HG03354 (cell line): ENCODE data around the gene ZNRF1.
"Not testable (repeated sequence)": the region's sequence is repeated elsewhere in the genome, so short reads cannot be mapped to it uniquely, and the experiment has no call there.

Experiments
- ATAC-seq: cut with Tn5 transposase; IDR thresholded peaks from one replicate; pipeline ENCODE4 v1.9.1; 2021; ENCODE audit warnings: mild to moderate bottlenecking; ENCODE audit not compliant: unreplicated experiment, poor library complexity, severe bottlenecking

ZNRF1 gene

DNA sequence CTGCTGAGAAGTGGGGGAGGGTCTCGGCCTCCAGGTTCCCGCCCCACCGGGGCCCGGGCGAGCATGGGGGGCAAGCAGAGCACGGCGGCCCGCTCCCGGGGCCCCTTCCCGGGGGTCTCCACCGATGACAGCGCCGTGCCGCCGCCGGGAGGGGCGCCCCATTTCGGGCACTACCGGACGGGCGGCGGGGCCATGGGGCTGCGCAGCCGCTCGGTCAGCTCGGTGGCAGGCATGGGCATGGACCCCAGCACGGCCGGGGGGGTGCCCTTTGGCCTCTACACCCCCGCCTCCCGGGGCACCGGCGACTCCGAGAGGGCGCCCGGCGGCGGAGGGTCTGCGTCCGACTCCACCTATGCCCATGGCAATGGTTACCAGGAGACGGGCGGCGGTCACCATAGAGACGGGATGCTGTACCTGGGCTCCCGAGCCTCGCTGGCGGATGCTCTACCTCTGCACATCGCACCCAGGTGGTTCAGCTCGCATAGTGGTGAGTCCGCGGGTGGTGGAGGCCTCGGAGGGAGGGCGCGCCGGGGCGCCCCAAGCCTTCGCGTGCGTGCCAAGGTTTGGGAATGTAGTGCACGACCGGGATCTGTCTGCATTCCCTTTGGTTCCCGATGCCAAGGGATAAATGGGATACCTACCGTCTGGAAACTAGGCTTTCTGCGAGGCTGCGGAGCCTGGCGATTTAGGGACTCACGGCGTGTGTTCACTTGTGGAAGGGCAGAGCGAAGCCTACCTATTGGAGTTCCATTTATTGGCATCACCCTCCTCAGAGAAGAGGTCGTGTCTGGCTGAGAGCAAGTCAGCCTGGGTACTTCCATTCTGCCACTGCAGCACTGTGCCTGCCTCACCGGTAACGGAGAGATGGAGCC, 1.0 kb downstream of the ZNRF1 start:
- ATAC-seq = peak; percentile 48

DNA sequence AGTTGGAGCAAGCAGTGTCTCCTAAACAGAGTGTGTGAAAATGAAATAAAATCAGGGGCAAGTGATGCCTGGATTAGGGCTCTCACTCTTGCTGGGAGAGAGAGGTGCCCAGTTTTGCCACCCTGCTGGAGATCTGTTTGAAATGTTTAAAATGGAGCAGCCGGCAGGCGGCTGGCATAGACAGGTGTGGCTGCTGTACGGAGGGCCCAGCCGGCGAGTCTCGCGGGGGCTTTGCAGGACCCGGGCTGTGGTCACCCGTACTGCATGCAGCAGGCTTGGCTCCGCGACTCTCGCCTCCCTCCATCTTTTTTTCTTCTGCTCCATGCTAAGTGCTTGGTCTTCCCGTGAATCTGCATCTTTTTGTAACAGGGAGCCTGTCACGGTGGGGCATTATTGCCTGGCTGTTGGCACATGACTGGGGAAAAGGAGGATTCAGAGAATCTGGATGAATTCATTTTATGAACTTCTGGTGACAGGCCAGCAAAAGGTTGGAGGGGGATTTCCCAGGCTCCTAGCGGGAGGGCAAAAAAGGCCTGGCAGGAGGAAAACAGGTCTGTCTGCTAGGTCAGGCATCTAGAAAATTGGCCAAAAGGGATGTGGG, 1.8 kb downstream of the ZNRF1 start:
- ATAC-seq = no peak

DNA sequence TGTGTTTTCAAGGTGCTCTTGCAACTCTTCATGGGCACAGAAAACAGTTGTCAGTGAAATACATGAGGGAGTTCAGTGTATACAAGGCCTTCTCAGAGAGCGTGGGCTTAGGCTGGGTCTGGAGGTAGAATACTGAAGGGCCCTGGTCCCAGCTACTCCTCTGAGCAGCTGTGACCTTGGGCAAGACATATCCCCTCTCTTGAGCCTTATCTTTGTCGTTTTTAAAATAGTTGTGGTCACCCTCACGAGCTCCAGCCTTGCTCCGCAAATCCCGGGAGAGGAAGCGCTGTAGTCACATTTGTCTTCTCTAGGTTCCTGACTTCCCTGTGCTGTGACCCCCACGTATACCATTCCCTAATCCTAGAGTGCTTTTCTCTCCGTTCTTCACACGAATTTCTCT, 3.6 kb downstream of the ZNRF1 start:
- no peak for ATAC-seq

DNA sequence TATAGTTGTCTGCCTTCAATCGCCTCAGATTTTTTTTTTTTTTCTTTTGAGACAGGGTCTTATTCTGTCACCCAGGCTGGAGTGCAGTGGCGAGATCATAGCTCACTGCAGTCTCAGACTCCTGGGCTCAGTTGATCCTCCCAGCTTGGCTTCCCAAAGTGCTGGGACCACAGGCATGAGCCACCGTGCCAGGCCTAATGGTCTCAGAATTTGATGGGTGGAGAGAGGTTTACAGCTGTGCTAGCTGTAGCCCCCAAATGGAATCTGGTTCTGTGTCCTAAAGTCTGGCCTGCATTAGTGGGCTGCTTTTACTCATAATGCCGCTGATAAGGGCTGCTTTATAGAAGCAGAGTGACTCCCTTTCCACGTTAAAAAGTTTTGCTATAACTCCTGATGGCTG, 5.1 kb downstream of the ZNRF1 start:
- no peak for ATAC-seq

DNA sequence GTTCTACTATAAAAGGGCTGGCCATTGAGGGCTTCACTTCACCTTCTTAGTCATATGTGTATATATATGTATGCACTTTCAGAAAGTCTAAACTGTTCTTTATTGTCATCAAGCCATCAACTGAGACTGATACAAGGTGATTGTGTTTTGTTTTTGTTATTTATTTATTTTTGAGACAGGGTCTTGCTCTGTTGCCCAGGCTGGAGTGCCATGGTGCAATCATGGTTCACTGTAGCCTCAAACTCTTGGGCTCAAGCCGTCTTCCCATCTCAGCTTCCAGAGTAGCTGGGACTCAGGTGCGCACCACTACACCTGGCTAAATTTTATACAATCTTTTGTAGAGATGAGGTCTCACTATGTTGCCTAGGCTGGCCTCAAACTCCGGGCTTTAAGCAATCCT, 5.6 kb downstream of the ZNRF1 start:
- no peak for ATAC-seq

DNA sequence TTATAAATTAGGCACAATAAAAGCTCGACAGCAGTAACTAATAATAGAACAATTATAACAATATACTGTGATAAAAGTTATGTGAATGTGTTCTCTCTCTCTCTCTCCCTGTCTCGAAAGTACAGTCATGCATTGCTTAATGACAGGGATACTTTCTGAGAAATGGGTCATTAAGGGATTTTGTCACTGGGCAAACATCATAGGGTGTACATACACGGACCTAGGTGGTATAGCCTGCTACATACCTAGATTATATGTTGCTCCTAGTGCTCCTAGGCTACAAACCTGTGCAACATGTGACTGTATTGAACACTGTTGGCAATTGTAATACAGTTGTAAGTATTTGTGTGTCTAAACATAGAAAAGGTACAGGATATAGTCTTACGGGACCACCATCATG, 6.9 kb downstream of the ZNRF1 start:
- no peak for ATAC-seq

DNA sequence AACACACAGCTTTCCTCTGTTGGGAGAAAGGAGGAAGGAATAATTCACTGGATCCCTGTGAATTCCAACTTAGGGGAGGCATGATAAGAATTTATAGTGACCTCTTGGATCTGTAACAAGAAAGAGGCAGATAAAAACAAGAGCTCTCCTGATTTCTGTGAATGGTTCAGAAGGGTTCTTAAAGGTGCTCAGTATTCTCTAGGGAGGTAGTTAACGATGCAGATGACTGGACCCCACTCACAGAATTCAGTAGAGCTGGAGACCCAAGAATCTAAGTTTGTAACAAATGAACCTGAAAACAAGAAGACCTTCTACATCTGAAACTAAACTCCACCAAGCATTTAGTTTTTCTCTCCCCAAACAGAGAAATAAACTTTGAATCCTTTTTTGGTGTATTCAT, 8.6 kb downstream of the ZNRF1 start:
- ATAC-seq = no peak

DNA sequence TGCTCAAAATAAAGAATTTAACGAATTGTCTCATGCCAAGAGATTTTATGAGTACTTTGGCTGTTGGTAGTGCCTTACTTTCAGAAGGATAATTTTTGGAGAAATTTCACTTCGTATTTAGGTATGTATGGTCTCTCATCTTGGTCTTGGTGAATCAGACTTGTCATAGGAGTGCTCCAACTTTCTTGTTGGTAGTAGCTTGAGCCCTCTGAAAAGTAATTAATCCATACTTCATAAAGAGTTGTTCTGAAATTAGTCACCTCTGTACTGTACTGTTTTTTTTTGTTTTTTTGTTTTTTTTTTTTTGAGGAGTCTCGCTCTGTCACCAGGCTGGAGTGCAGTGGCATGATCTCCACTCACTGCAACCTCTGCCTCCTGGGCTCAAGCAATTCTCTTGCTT, 11.6 kb downstream of the ZNRF1 start:
- no peak for ATAC-seq

DNA sequence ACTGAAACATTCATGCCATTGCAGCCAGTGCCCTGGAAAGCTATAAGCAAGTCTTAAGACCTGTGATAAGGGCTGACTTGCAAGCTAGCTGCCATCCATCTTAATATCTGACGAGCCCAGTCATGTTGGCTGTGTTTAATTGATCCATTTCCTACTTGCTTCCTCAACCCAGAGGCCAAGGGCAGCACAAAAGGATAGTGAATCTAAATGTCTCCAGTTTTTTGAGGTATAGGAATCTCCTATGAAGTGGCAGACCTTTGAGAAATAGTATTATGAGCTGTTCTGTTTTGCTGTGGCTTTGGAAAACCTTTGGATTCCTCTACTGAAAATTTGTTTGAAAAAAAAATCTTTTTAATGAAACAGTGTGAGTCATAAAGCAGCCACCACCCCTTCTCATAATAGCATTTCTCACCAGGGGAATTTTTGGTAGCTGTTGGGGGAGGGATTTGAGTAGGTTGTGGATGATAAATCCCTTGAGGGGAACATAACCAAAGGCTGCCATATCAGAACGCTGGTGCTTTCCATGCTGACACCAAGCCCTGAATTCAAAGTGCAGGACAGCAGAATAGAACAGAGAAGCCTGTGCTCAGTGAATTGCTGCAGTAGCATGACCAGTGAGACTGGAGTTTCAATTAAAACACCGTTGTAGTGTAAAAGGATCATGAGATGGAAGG, 12.9 kb downstream of the ZNRF1 start:
- ATAC-seq = peak; percentile 76

DNA sequence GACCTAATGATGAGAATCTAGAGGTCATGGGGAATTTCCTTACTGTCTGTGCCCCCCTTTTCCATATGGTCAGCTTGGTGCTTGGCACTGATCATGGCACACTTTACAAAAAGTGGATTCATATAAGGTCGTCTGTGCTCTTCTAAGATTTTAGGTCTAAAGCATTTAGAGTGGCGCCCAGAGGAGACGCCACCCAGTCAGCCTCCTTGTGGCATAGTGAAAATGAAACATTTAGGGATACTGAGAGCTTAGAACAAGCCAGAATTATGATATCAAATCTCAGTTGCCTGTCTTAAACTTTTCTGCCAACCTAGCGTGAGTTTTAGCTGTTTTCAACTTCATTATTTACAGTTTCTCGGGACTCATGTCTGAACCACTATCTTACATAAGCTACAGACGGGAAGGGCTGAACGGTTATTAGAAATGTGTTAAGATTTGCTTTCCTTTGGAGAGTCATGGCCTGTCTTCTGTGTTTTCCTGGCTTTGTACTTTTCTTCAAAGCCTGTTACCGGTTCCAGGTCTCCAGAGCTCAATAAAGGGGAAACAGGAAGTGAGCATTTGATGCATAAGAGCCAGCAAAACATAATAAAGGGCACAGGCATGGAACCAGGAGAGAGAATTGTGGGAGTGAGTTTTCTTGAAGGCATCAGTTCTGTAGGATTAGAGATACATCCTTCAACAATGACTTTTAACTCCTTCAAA, 13.7 kb downstream of the ZNRF1 start:
- ATAC-seq = peak; percentile 42

DNA sequence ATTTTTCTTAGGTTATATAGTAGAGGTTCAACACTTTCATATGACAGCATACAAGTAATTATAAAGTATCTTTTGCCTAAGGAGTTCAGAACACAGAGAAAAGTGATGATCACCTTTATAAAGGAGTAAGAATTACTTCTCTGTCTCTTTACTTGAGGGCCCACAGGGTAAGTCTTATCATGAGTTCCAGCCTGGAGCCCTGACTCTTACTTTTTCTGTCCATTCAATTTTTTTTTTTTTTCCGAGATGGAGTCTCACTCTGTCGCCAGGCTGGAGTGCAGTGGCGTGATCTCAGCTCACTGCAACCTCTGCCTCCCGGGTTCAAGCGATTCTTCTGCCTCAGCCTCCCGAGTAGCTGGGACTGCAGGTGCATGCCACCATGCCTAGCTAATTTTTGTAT, 14.3 kb downstream of the ZNRF1 start:
- ATAC-seq = not testable (repeated sequence)

DNA sequence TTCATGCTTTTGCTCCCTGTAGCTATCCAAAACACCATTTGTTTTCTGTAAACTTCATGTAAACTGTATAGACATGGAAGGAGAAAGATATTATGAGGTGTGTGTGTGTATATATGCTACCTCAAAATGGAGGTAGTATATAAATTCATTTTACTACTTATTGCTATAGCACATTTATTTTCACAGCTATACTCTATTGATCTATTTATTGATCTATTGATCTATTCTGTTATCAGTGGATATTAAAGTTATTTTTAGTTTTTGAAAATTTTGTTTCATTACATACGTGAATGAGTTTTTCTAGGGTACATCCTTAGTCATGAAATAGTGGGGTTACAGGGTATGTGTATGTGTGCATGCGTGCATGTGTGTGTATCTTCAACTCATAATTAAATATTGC, 15.5 kb downstream of the ZNRF1 start:
- ATAC-seq = no peak

DNA sequence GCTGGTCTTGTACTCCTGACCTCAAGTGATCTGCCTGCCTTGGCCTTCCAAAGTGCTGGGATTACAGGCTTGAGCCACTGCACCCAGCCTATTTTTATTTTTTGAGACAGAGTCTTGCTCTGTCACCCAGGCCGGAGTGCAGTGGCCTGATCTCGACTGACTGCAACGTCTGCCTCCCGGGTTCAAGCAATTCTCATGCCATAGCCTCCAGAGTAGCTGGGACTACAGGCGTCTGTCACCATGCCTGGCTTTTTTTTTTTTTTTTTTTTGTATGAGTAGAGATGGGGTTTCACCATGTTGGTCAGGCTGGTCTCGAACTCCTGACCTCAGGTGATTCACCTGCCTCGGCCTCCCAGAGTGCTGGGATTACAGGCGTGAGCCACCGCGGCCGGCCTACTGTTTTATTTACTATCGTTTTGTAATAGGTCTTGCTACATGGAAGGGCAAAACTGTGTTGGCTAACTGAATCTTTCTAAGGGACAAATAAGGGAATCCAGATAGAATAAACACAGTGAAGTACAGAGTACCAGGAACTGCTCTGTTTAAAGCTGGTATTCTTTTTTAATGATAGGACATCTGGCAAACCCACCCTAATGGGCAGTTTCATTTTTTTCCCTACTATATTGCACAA, 17.7 kb downstream of the ZNRF1 start:
- ATAC-seq = not testable (repeated sequence)

DNA sequence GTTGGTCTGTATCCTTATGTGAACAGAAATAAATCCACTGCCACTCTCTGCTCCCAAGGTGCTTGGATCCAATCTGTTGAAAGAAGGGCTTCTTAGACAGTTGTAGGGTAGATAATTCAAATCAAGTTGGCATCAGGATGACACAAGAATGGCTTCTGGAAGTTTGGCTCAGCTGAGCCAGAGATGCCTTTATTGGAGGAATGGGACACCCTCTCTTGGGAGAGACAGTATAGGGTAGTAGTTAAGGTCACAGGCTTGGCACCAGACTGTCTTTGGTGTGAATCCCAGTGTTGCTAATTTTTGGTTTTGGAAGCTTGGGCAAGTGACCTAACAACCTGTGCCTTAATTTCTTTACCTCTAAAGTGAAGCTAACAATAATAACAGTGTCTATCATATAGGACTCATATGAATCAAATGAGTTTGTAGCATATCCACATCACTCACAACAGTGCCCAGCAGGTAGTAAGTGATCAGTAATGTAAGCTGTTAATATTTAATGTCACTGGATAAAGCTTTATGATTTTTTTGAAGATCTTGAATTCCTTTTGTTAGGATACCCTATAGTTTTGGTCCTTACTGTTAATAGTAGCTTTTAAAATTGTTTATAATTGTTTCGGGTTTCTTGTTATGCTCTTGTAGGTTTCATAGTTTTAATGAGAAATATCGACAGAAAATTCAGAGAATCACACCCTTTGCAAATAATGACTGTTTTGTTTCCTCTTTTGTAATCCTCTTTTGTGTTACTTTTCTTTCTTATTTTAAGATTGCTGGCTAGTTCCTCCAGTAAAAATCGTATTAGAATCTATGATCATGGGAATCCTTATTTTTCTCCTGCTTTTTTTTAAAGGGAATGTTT, 19.1 kb downstream of the ZNRF1 start:
- ATAC-seq = no peak

DNA sequence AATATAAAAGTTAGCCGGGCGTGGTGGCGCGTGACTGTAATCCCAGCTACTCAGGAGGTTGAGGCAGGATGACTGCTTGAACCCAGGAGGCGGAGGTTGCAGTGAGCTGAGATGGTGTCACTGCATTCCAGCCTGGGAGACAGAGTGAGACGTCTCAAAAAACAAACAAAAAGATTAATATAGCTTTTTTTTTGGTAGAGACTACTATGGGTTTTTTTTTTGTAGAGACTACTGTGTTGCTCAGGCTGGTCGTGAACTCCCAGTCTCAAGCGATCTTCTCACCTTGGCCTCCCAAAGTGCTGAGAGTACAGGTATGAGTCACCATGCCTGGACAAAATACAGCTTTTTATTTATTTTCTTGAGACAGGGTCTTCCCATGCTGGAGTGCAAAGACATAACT, 20.2 kb downstream of the ZNRF1 start:
- no peak for ATAC-seq

DNA sequence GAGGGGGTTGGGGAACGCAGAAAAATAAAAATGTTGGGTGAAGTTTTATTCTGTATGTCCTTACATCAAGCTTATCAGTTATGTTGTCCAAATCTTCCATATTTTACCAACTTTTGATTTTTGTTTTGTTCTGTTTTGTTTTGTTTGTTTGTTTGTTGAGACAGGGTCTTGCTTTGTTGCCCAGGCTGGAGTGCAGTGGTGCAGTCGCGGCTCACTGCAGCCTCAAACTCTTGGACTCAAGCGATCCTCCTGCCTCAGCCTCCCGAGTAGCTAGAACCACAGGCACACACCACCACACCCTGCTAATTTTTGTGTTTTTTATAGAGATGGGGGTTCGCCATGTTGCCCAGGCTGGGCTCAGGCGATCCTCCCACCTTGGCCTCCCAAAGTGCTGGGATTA, 20.8 kb downstream of the ZNRF1 start:
- ATAC-seq = no peak

DNA sequence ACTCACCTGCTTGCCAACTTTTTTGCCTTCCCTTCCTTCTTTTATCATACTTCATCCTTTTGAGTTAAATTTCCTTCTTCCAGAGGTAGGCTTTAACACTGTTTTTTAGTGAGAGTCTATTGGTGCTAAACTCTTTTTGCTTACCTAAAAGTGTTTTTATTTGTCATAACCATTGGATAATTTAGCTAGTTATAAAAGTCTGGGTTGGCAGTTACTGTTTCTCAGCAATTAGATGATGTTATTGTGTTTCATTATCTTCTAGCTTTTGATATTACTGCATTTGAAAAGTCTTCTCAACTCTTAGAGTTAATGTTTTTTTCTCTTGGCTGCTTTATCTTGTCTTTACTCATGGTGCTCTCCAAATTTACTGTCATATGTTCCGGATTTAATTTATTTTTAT, 22.6 kb downstream of the ZNRF1 start:
- no peak for ATAC-seq

DNA sequence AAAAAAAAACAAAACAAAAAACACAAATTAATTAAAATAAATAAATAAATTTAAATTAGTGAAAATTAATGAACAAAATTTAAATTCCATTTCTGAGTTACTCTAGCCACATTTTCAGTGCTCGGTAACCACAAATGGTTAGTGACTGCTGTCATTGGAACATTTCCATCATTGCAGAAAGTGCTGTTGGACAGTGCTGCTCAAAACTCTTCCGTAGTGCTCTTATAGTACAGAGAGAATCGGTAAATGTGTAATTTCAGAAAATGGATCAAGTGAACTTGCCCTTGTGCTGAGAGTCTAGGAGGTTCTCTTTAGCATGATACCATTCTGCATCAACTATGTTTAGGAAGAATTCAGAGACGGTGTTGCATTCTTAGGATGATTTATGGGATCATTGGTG, 23.7 kb downstream of the ZNRF1 start:
- no peak for ATAC-seq

DNA sequence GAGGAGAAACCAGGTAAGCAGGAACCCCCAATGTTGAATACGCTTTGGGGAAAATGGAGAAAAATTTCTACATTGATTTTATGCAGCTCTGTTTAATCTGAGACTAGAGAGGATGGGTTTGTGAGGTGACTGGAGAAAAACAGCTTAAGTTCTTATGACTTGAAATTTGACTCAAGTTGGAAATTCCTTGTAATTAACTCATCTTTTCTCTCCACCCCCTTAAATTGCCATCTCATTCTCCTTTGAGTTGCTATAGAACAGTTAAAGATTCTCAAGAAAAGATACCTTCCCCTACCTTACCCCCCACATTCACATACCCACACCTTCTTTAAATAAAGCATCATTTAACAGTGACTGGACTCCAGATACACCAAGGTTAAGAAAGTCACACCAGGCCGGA, 24.2 kb downstream of the ZNRF1 start:
- no peak for ATAC-seq
